Liver (tissue), 9 donors: Measurements from ENCODE around the gene BABAM1. TPM values are rescaled to one million over a fixed set of nuclear protein-coding genes. Genes with fewer than 3 reads are reported as not detected.

Source experiments
- DNase-seq: peaks from one replicate; pipeline ENCODE4 v3.0.0-alpha.2; 2017; ENCODE audit warnings: low spot score
- H3K27ac ChIP-seq, 2 donors: one replicate each; pipeline ENCODE4 v1.7.0; 2013; ENCODE audit warnings: inconsistent platforms in 2 of 2, low read length in 2 of 2, control low read depth in 1 of 2, low read depth in 1 of 2, mild to moderate bottlenecking in 1 of 2
- H3K27me3 ChIP-seq, 4 donors: one replicate each; pipeline versions ENCODE4 v1.6.1 to v1.7.0; 2013; ENCODE audit warnings: low read length in 3 of 4, inconsistent platforms in 1 of 4, mild to moderate bottlenecking in 1 of 4, moderate library complexity in 1 of 4; ENCODE audit not compliant: control insufficient read depth in 4 of 4, insufficient read depth in 4 of 4
- H3K36me3 ChIP-seq, 4 donors: one replicate each; pipeline versions ENCODE4 v1.6.1 to v1.7.0; 2013; ENCODE audit warnings: low read length in 3 of 4, mild to moderate bottlenecking in 3 of 4, low read depth in 1 of 4, moderate library complexity in 1 of 4; ENCODE audit not compliant: control insufficient read depth in 4 of 4, insufficient read depth in 3 of 4
- H3K4me1 ChIP-seq, 4 donors: one replicate each; pipeline versions ENCODE4 v1.6.1 to v1.7.0; 2013; ENCODE audit warnings: low read length in 3 of 4, mild to moderate bottlenecking in 3 of 4, moderate library complexity in 1 of 4; ENCODE audit not compliant: control insufficient read depth in 4 of 4, insufficient read depth in 4 of 4
- H3K4me3 ChIP-seq, 3 donors: one replicate each; pipeline versions ENCODE4 v1.6.1 to v1.7.0; 2013; ENCODE audit warnings: low read length in 3 of 3, control low read depth in 1 of 3, low read depth in 1 of 3, mild to moderate bottlenecking in 1 of 3
- H3K9ac ChIP-seq, 2 donors: one replicate each; pipeline ENCODE4 v1.7.0; 2013; ENCODE audit warnings: low read length in 2 of 2, mild to moderate bottlenecking in 2 of 2, moderate library complexity in 2 of 2, control low read depth in 1 of 2, low read depth in 1 of 2
- H3K9me3 ChIP-seq, 4 donors: one replicate each; pipeline versions ENCODE4 v1.6.1 to v1.7.0; 2013; ENCODE audit warnings: low read length in 3 of 4; ENCODE audit not compliant: control insufficient read depth in 4 of 4
- ATF3 ChIP-seq: IDR thresholded peaks from 2 replicates; pipeline ENCODE4 v1.6.1; 2016; ENCODE audit warnings: antibody characterized with exemption
- CTCF ChIP-seq: fragments of 150-350 bp; IDR thresholded peaks from 2 replicates; pipeline ENCODE4 v1.5.1; 2017; ENCODE audit warnings: improper control_type of control experiment, low read depth, low read length; ENCODE audit not compliant: missing input control
- FOXA1 ChIP-seq: IDR thresholded peaks from 2 replicates; pipeline ENCODE4 v1.6.1; 2016; ENCODE audit warnings: antibody characterized with exemption
- FOXA2 ChIP-seq: IDR thresholded peaks from 2 replicates; pipeline ENCODE4 v1.6.1; 2016; ENCODE audit warnings: antibody characterized with exemption
- GABPA ChIP-seq, 2 donors: IDR thresholded peaks in 1 of 2; conservative IDR thresholded peaks in 1 of 2; 2 replicates each; pipeline ENCODE4 v1.6.1; 2016; ENCODE audit warnings: antibody characterized with exemption in 2 of 2, mild to moderate bottlenecking in 1 of 2, moderate library complexity in 1 of 2
- HNF4A ChIP-seq, 2 donors: conservative IDR thresholded peaks; 2 replicates each; pipeline ENCODE4 v1.6.1; 2016; ENCODE audit warnings: antibody characterized with exemption in 2 of 2, mild to moderate bottlenecking in 2 of 2
- HNF4G ChIP-seq: IDR thresholded peaks from 2 replicates; pipeline ENCODE4 v1.6.1; 2016; ENCODE audit warnings: antibody characterized with exemption
- JUND ChIP-seq, 2 donors: IDR thresholded peaks; 2 replicates each; pipeline ENCODE4 v1.6.1; 2016; ENCODE audit warnings: antibody characterized with exemption in 2 of 2
- MAX ChIP-seq: IDR thresholded peaks from 2 replicates; pipeline ENCODE4 v1.6.1; 2016; ENCODE audit warnings: antibody characterized with exemption
- NR2F2 ChIP-seq: IDR thresholded peaks from 2 replicates; pipeline ENCODE4 v1.6.1; 2016; ENCODE audit warnings: antibody characterized with exemption
- RAD21 ChIP-seq, 2 donors: IDR thresholded peaks; 2 replicates each; pipeline ENCODE4 v1.6.1; 2016; ENCODE audit warnings: antibody characterized with exemption in 2 of 2, mild to moderate bottlenecking in 2 of 2
- RXRA ChIP-seq, 2 donors: IDR thresholded peaks; 2 replicates each; pipeline ENCODE4 v1.6.1; 2017 to 2018; ENCODE audit warnings: antibody characterized with exemption in 2 of 2, mild to moderate bottlenecking in 1 of 2
- SP1 ChIP-seq: IDR thresholded peaks from 2 replicates; pipeline ENCODE4 v1.6.1; 2018; ENCODE audit warnings: antibody characterized with exemption, mild to moderate bottlenecking
- TAF1 ChIP-seq: conservative IDR thresholded peaks from 2 replicates; pipeline ENCODE4 v1.6.1; 2016; ENCODE audit warnings: antibody characterized with exemption, mild to moderate bottlenecking
- YY1 ChIP-seq: IDR thresholded peaks from 2 replicates; pipeline ENCODE4 v1.6.1; 2016; ENCODE audit warnings: antibody characterized with exemption, mild to moderate bottlenecking
- ZBTB33 ChIP-seq: IDR thresholded peaks from 2 replicates; pipeline ENCODE4 v1.6.1; 2016; ENCODE audit warnings: antibody characterized with exemption
- WGBS: extraction: QIAGEN DNeasy Blood & Tissue Kit; methylation state at CpG from one replicate; pipeline ENCODE4 v1.1.7; 2013; 5-methylcytosine and 5-hydroxymethylcytosine counted together
- polyA plus RNA-seq, 2 donors: library from polyadenylated mRNA; stranded (reverse) in 1 of 2; unstranded in 1 of 2; fragments of 200-250 nt in 1 of 2; fragments of >200 nt in 1 of 2; fragmentation: Nextera tagmentation in 1 of 2; extraction: Ambion mirVana in 1 of 2; gene quantifications; one replicate each; pipeline versions ENCODE4 v1.2.1 to v1.2.3, GENCODE V29; 2013 to 2015
- total RNA-seq, 2 donors: library from RNA; depleted of rRNA; stranded (reverse); fragments of >200 nt; gene quantifications; one replicate each; pipeline ENCODE4 v1.2.3, GENCODE V29; 2014
- donor health status: healthy.
- donor health status: healthy.
- donor health status: healthy.
- donor health status: healthy.
- donor health status: healthy.

Gene BABAM1
- total and polyA plus RNA-seq, 4 donors, result 29.3 to 47.0 (median 33.5) TPM

GRCh38 chr19:17286752-17287151, 19.5 kb downstream of the BABAM1 start:
- H3K4me1 ChIP-seq, result peaks cover 3 to 12% (median 6%) of the 10 kb centered on the region in 4 donors
- no peak overlapping the region for H3K4me3 ChIP-seq
- no peak overlapping the region for H3K9ac ChIP-seq
- TF ChIP-seq GABPA (IDR thresholded peaks at IDR 0.05 in 1 of 2, conservative IDR thresholded peaks at IDR 0.05 in 1 of 2), result no peak
- no peak for TF ChIP-seq ATF3
- no peak for TF ChIP-seq SP1
- no peak for TF ChIP-seq JUND (IDR thresholded peaks at IDR 0.05)
- no peak for TF ChIP-seq RAD21 (IDR thresholded peaks at IDR 0.05)
- no peak for TF ChIP-seq FOXA2
- TF ChIP-seq FOXA1, result no peak
- TF ChIP-seq YY1, result no peak
- TF ChIP-seq HNF4G, result no peak
- no peak for TF ChIP-seq MAX
- TF ChIP-seq NR2F2, result no peak
- TF ChIP-seq ZBTB33, result no peak
- TF ChIP-seq RXRA (IDR thresholded peaks at IDR 0.05), result no peak
- TF ChIP-seq TAF1, result no peak
- no peak for TF ChIP-seq HNF4A (conservative IDR thresholded peaks at IDR 0.05)
- 90% methylated on average over 9 of the region's 9 CpGs for WGBS
- H3K27ac ChIP-seq, result no peak overlapping the region
- DNase-seq, result no peak
- no peaks in the 10 kb centered on the region for H3K36me3 ChIP-seq
- H3K9me3 ChIP-seq, result no peaks in the 10 kb centered on the region
- no peaks in the 10 kb centered on the region for H3K27me3 ChIP-seq

GRCh38 chr19:17289489-17289888, 22.2 kb downstream of the BABAM1 start:
- Histone ChIP-seq H3K4me3 (no peak overlapping the region), H3K4me1 (no peaks in the 10 kb centered on the region), H3K9me3 (no peaks in the 10 kb centered on the region), H3K27ac (no peak overlapping the region), H3K27me3 (no peaks in the 10 kb centered on the region), H3K36me3 (peaks cover 0 to 4% (median 2%) of the 10 kb centered on the region in 4 donors), H3K9ac (no peak overlapping the region)
- TF ChIP-seq SP1, result peak; percentile 19
- TF ChIP-seq TAF1, result no peak
- peak; percentile 81 for DNase-seq
- 22% methylated on average over 22 of the region's 22 CpGs for WGBS

GRCh38 chr19:17292301-17293074, 25.2 kb downstream of the BABAM1 start:
- Histone ChIP-seq H3K9ac (peak overlapping the region in 1 of 2 donors; percentile 10), H3K27ac (peak overlapping the region in 1 of 2 donors; percentile 28), H3K36me3 (peaks cover 0 to 5% (median 2%) of the 10 kb centered on the region in 4 donors), H3K27me3 (no peaks in the 10 kb centered on the region), H3K4me1 (no peaks in the 10 kb centered on the region), H3K9me3 (no peaks in the 10 kb centered on the region), H3K4me3 (peak overlapping the region in 2 of 3 donors; percentile 34 to 44)
- TF ChIP-seq FOXA1 (no peak), NR2F2 (no peak), JUND (IDR thresholded peaks at IDR 0.05) (no peak), RXRA (IDR thresholded peaks at IDR 0.05) (no peak), RAD21 (IDR thresholded peaks at IDR 0.05) (peak; percentile 79 to 84), FOXA2 (no peak), CTCF (peak; percentile 58)
- WGBS, result 50% methylated on average over 46 of the region's 46 CpGs
- DNase-seq, result peak; percentile 86
